HepG2 (cell line): Measurements from ENCODE around the gene MPZL3. TPM values are rescaled to one million over a fixed set of nuclear protein-coding genes. Genes with fewer than 3 reads are reported as not detected.

Experiments used
- ATAC-seq: fragments of 200-7000 bp; cut with Tn5 transposase; 3 replicates; pipeline ENCODE4 v1.9.1; 2020; ENCODE audit warnings: mild to moderate bottlenecking, moderate library complexity
- BruUV-seq: library from RNA; stranded (reverse); fragments of 400-500 nt; replicated peaks from 2 replicates; lab custom pipeline; 2021; lab: Mats Ljungman, UMichigan
- CTCF ChIA-PET: fragments of 300-600 bp; formaldehyde crosslinking; extraction: SDS; loops from one replicate; lab custom pipeline; 2021; ENCODE audit warnings: low total read pairs, inconsistent platforms, low intra/inter-chr PET ratio; lab: Yijun Ruan, JAX
- POLR2A ChIA-PET: fragments of 350-600 bp; sonication (Branson Sonifier 250); formaldehyde crosslinking; loops from one replicate; lab custom pipeline; 2020; ENCODE audit warnings: antibody characterized with exemption, inconsistent platforms; lab: Yijun Ruan, JAX
- DNase-seq: peaks from one replicate; pipeline ENCODE4 v3.0.0-alpha.2; 2015; ENCODE audit warnings: low spot score
- FAIRE-seq: peaks from 3 replicates; lab custom pipeline; 2011; peaks lifted over from hg19 to GRCh38; lab: Jason Lieb, UNC
- H2AFZ ChIP-seq: one replicate; pipeline ENCODE4 v1.6.1; 2011; ENCODE audit warnings: low read length, inconsistent platforms
- H3K27ac ChIP-seq: fragments of 300-600 bp; 3 replicates; pipeline ENCODE4 v1.8.0; 2011; ENCODE audit warnings: mixed run types, mild to moderate bottlenecking, mixed read lengths, low read length, inconsistent platforms; ENCODE audit not compliant: insufficient read depth; ENCODE audit errors: extremely low read length
- H3K27me3 ChIP-seq, 2 experiments: fragments of 200-600 bp in 1 of 2; 2 replicates in 1 of 2; 3 replicates in 1 of 2; pipeline versions ENCODE4 v1.6.0 to v1.8.0; 2011; ENCODE audit warnings: low read length in 2 of 2, mild to moderate bottlenecking in 2 of 2, moderate library complexity in 2 of 2, inconsistent platforms in 1 of 2; ENCODE audit not compliant: insufficient read depth in 2 of 2, control insufficient read depth in 1 of 2
- H3K36me3 ChIP-seq, 2 experiments: fragments of 200-600 bp in 1 of 2; replicated peaks in 1 of 2; 2 replicates in 1 of 2; 3 replicates in 1 of 2; pipeline versions ENCODE4 v1.5.1 to v1.8.0; 2011; ENCODE audit warnings: low read length in 2 of 2, inconsistent platforms in 1 of 2; ENCODE audit not compliant: insufficient read depth in 2 of 2, control insufficient read depth in 1 of 2
- H3K4me1 ChIP-seq: 2 replicates; pipeline ENCODE4 v1.5.1; 2012; ENCODE audit warnings: low read length, inconsistent platforms; ENCODE audit not compliant: insufficient read depth
- H3K4me2 ChIP-seq: 2 replicates; pipeline ENCODE4 v1.6.0; 2011; ENCODE audit warnings: low read depth, low read length, inconsistent platforms
- H3K4me3 ChIP-seq, 3 experiments: fragments of 200-600 bp in 1 of 3; sonication (generic), shearing (Covaris generic) in 1 of 3; replicated peaks in 1 of 3; 2 replicates each; pipeline ENCODE4 v1.5.1; 2011 to 2016; ENCODE audit warnings: low read length in 3 of 3, inconsistent platforms in 2 of 3, low read depth in 2 of 3, mild to moderate bottlenecking in 2 of 3, control low read depth in 1 of 3, mixed read lengths in 1 of 3; ENCODE audit not compliant: insufficient read depth in 1 of 3
- H3K79me2 ChIP-seq: one replicate; pipeline ENCODE4 v1.6.1; 2011; ENCODE audit warnings: low read length, inconsistent platforms; ENCODE audit not compliant: insufficient read depth
- H3K9ac ChIP-seq: 2 replicates; pipeline ENCODE4 v1.6.0; 2011; ENCODE audit warnings: mild to moderate bottlenecking, low read depth, low read length, inconsistent platforms; ENCODE audit not compliant: insufficient read depth
- H3K9me3 ChIP-seq: 2 replicates; pipeline ENCODE4 v1.5.1; 2012; ENCODE audit warnings: mild to moderate bottlenecking, low read length
- H4K20me1 ChIP-seq: 2 replicates; pipeline ENCODE4 v1.6.0; 2011; ENCODE audit warnings: inconsistent platforms, mild to moderate bottlenecking, low read length, moderate library complexity; ENCODE audit not compliant: insufficient read depth
- BCL6 ChIP-seq: IDR thresholded peaks from 2 replicates; pipeline ENCODE4 v1.6.1; 2016; ENCODE audit warnings: missing genetic modification reagents, missing compliant biosample characterization
- DPF2 ChIP-seq: sonication (generic); formaldehyde crosslinking; IDR thresholded peaks from 2 replicates; pipeline ENCODE4 v1.4.0; 2020; ENCODE audit warnings: mild to moderate bottlenecking, low read depth, missing genetic modification reagents, borderline replicate concordance
- GATAD1 ChIP-seq: IDR thresholded peaks from 2 replicates; pipeline ENCODE4 v1.6.1; 2016; ENCODE audit warnings: missing genetic modification reagents, missing compliant biosample characterization
- KDM5B ChIP-seq: sonication (generic); formaldehyde crosslinking; IDR thresholded peaks from 2 replicates; pipeline ENCODE4 v1.4.0; 2020; ENCODE audit warnings: missing genetic modification reagents, mild to moderate bottlenecking, borderline replicate concordance
- MXD4 ChIP-seq: IDR thresholded peaks from 2 replicates; pipeline ENCODE4 v1.6.1; 2016; ENCODE audit warnings: mild to moderate bottlenecking, missing biosample characterization, missing genetic modification reagents
- RAD21 ChIP-seq: fragments of 450-650 bp; formaldehyde crosslinking; IDR thresholded peaks from 2 replicates; pipeline ENCODE4 v1.5.0; 2020; ENCODE audit warnings: mild to moderate bottlenecking
- SATB2 ChIP-seq: sonication (generic); formaldehyde crosslinking; IDR thresholded peaks from 2 replicates; pipeline ENCODE4 v1.5.0; 2020; ENCODE audit warnings: missing genetic modification reagents
- SCMH1 ChIP-seq: sonication (generic); formaldehyde crosslinking; IDR thresholded peaks from 2 replicates; pipeline ENCODE4 v1.9.0; 2021; ENCODE audit warnings: missing genetic modification reagents, mild to moderate bottlenecking, borderline replicate concordance
- YEATS2 ChIP-seq: sonication (generic); formaldehyde crosslinking; IDR thresholded peaks from 2 replicates; pipeline ENCODE4 v1.4.0; 2020; ENCODE audit warnings: missing genetic modification reagents, borderline replicate concordance
- ZKSCAN8 ChIP-seq: IDR thresholded peaks from 2 replicates; pipeline ENCODE4 v1.6.1; 2016; ENCODE audit warnings: borderline replicate concordance, missing genetic modification reagents, missing compliant biosample characterization
- ZNF503 ChIP-seq: sonication (generic); formaldehyde crosslinking; IDR thresholded peaks from 2 replicates; pipeline ENCODE4 v1.4.0; 2020; ENCODE audit warnings: missing genetic modification reagents
- WGBS: methylation state at CpG from one replicate; pipeline ENCODE4 v1.1.6; 2017; ENCODE audit warnings: low lambda C conversion rate; 5-methylcytosine and 5-hydroxymethylcytosine counted together
- in situ Hi-C: cut with HindIII; loops from 2 replicates; pipeline ENCODE4 v1.10.0; 2017; ENCODE audit warnings: low pct_unique_long_range_greater_than_20kb; ENCODE audit not compliant: extremely low pct_ligation_motif_present
- intact Hi-C: fragments of 100-400 bp; cut with micrococcal nuclease; formaldehyde crosslinking; loops from one replicate; pipeline ENCODE4 v1.10.0; 2022; ENCODE audit not compliant: unreplicated experiment
- polyA plus RNA-seq, 8 experiments: library from polyadenylated mRNA; depleted of rRNA in 3 of 8; stranded (reverse) in 7 of 8; unstranded in 1 of 8; fragments of >200 nt; fragmentation: Illumina TruSeq in 4 of 8; extraction: Trizol in 4 of 8; gene quantifications; 2 replicates each; pipeline versions ENCODE4 v1.2.1 to v1.2.3, GENCODE V29; 2011 to 2016; ENCODE audit warnings: low read depth in 4 of 8, missing spikeins in 1 of 8, mixed read lengths in 1 of 8; ENCODE audit not compliant: insufficient read depth in 1 of 8
- total RNA-seq, 5 experiments: library from RNA; depleted of rRNA; stranded (reverse); fragments of >200 nt; fragmentation: Illumina TruSeq; extraction: Trizol; gene quantifications; 2 replicates each; pipeline ENCODE4 v1.2.3, GENCODE V29; 2016; ENCODE audit warnings: low read depth in 1 of 5
- TF ChIP-seq, protein P1 (sequence below): IDR thresholded peaks from 2 replicates; pipeline ENCODE4 v1.6.1; 2016; ENCODE audit warnings: low read depth
- TF ChIP-seq, protein P2 (sequence below): sonication (generic); formaldehyde crosslinking; IDR thresholded peaks from 2 replicates; pipeline ENCODE4 v1.4.0; 2020; ENCODE audit warnings: missing genetic modification reagents, mild to moderate bottlenecking, borderline replicate concordance

MPZL3 gene
- total and polyA plus RNA-seq, 2 of the 13 experiments (the other 11 are each of a cell fraction or from before 2014, with no cell fraction given), result 5.3 to 9.3 TPM

- TF ChIP-seq, protein P1, sequence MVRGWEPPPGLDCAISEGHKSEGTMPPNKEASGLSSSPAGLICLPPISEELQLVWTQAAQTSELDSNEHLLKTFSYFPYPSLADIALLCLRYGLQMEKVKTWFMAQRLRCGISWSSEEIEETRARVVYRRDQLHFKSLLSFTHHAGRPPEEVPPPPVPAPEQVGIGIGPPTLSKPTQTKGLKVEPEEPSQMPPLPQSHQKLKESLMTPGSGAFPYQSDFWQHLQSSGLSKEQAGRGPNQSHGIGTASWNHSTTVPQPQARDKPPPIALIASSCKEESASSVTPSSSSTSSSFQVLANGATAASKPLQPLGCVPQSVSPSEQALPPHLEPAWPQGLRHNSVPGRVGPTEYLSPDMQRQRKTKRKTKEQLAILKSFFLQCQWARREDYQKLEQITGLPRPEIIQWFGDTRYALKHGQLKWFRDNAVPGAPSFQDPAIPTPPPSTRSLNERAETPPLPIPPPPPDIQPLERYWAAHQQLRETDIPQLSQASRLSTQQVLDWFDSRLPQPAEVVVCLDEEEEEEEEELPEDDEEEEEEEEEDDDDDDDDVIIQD (CRISPR knock-in tag), result peak; percentile 92
- no peak; the same call in 1 of the 2 replicates for TF ChIP-seq GATAD1 (CRISPR knock-in tag)
- TF ChIP-seq DPF2, result peak; percentile 61; the same call in 1 of the 2 replicates
- TF ChIP-seq, protein P2, sequence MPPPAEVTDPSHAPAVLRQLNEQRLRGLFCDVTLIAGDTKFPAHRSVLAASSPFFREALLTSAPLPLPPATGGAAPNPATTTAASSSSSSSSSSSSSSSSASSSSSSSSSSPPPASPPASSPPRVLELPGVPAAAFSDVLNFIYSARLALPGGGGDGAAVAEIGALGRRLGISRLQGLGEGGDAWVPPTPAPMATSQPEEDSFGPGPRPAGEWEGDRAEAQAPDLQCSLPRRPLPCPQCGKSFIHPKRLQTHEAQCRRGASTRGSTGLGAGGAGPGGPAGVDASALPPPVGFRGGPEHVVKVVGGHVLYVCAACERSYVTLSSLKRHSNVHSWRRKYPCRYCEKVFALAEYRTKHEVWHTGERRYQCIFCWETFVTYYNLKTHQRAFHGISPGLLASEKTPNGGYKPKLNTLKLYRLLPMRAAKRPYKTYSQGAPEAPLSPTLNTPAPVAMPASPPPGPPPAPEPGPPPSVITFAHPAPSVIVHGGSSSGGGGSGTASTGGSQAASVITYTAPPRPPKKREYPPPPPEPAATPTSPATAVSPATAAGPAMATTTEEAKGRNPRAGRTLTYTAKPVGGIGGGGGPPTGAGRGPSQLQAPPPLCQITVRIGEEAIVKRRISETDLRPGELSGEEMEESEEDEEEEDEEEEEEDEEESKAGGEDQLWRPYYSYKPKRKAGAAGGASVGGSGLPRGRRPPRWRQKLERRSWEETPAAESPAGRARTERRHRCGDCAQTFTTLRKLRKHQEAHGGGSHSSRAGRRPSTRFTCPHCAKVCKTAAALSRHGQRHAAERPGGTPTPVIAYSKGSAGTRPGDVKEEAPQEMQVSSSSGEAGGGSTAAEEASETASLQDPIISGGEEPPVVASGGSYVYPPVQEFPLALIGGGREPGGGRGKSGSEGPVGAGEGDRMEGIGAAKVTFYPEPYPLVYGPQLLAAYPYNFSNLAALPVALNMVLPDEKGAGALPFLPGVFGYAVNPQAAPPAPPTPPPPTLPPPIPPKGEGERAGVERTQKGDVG (CRISPR knock-in tag), result peak; percentile 70; the same call in 1 of the 2 replicates
Observed at GRCh38 chr11:118194835-118195627, 57.1 kb downstream of the MPZL3 start (continued).

- Histone ChIP-seq H3K79me2 (no peaks in the 10 kb centered on the region), H3K4me1 (peaks cover 70% of the 10 kb centered on the region), H3K36me3 (no peaks in the 10 kb centered on the region), H2AFZ (no peak overlapping the region), H3K4me3 (no peak overlapping the region; a peak in 1 of 6 replicates), H3K9ac (peak overlapping the region; percentile 54; the same call in 1 of the 2 replicates), H3K27me3 (no peaks in the 10 kb centered on the region), H3K4me2 (peak overlapping the region; percentile 71), H4K20me1 (no peaks in the 10 kb centered on the region), H3K9me3 (no peaks in the 10 kb centered on the region; the same call in 1 of the 2 replicates), H3K27ac (peak overlapping the region; percentile 78)
- 54% methylated on average over 6 of the region's 6 CpGs for WGBS
- ATAC-seq, result no peak
- in situ Hi-C loops, result loop anchor here (10.0 kb wide), 1 partner anchor 161 kb away; the partner anchor contains the start of gene UBE4A
- intact Hi-C loops, result loop anchor here (2.0 kb wide), 1 partner anchor 161 kb away; no protein-coding TSS in a partner anchor
- FAIRE-seq, result no peak
- ChIA-PET POLR2A (interaction anchor here (1.0 to 2.2 kb wide), 8 partner anchors 13 to 208 kb away, joined by 3 to 20 read pairs (median 8); partner anchors contain the start of genes ATP5MG, MPZL2 and MPZL3), CTCF (no interaction called here)
- BruUV-seq, result no TSS peak
- no peak for DNase-seq
- TF ChIP-seq ZKSCAN8 (CRISPR knock-in tag) (no peak), SCMH1 (CRISPR knock-in tag) (no peak), ZNF503 (CRISPR knock-in tag) (no peak), KDM5B (CRISPR knock-in tag) (no peak), MXD4 (CRISPR knock-in tag) (no peak), YEATS2 (CRISPR knock-in tag) (0 out of 2 replicates have a peak, but pooled peaks have one; percentile 33), RAD21 (no peak), SATB2 (CRISPR knock-in tag) (no peak), BCL6 (CRISPR knock-in tag) (no peak)
Observed at GRCh38 chr11:118193910-118194566, 58.1 kb downstream of the MPZL3 start.
